Measurements from ENCODE around the gene PKD1L1. TPM values are rescaled to one million over a fixed set of nuclear protein-coding genes. Genes with fewer than 3 reads are reported as not detected.

Gene PKD1L1
- total and polyA plus RNA-seq, 7 donors, result 0.16 to 1.2 (median 0.63) TPM; not detected in 1

- intact Hi-C loops (cut with DNase I), result no loop called here
- TF ChIP-seq POLR2AphosphoS5 (IDR thresholded peaks at IDR 0.05), result no peak
- no peak for DNase-seq
These were observed 51.4 kb downstream of the PKD1L1 start for GRCh38 chr7:47896809-47897423.

GRCh38 chr7:47895026-47895425 lies 53.2 kb downstream of the PKD1L1 start:
- intact Hi-C loops (cut with DNase I), result no loop called here
- no peaks in the 10 kb centered on the region for H3K27me3 ChIP-seq
- DNase-seq, result no peak
- H3K4me1 ChIP-seq, result no peaks in the 10 kb centered on the region
- H3K36me3 ChIP-seq, result no peaks in the 10 kb centered on the region
- TF ChIP-seq POLR2A (IDR thresholded peaks at IDR 0.05), result no peak
- TF ChIP-seq POLR2AphosphoS5 (IDR thresholded peaks at IDR 0.05), result no peak
- TF ChIP-seq EP300 (IDR thresholded peaks at IDR 0.05), result no peak
- TF ChIP-seq CTCF (IDR thresholded peaks at IDR 0.05), result no peak
- WGBS, 2 donors, result 80 to 85% methylated on average over 2 of the region's 2 CpGs
- H3K27ac ChIP-seq, result no peak overlapping the region
- no peak overlapping the region for H3K4me3 ChIP-seq
- H3K9me3 ChIP-seq, result no peaks in the 10 kb centered on the region

More at GRCh38 chr7:47896809-47897423, 51.4 kb downstream of the PKD1L1 start:
- 75 to 89% methylated on average over 9 of the region's 9 CpGs for WGBS, 2 donors
- no peaks in the 10 kb centered on the region for H3K36me3 ChIP-seq
- no peaks in the 10 kb centered on the region for H3K4me1 ChIP-seq
- no peak overlapping the region for H3K27ac ChIP-seq
- no peak overlapping the region for H3K4me3 ChIP-seq
- no peaks in the 10 kb centered on the region for H3K9me3 ChIP-seq
- no peaks in the 10 kb centered on the region for H3K27me3 ChIP-seq

- H3K36me3 ChIP-seq, result no peaks in the 10 kb centered on the region
- WGBS, 2 donors, result 91 to 93% methylated on average over 15 of the region's 15 CpGs
- H3K4me1 ChIP-seq, result no peaks in the 10 kb centered on the region
- intact Hi-C loops (cut with DNase I), result no loop called here
- no peak overlapping the region for H3K27ac ChIP-seq
- H3K27me3 ChIP-seq, result no peaks in the 10 kb centered on the region
- TF ChIP-seq EP300 (IDR thresholded peaks at IDR 0.05), result no peak
- no peak for TF ChIP-seq CTCF (IDR thresholded peaks at IDR 0.05)
- no peak for TF ChIP-seq POLR2A (IDR thresholded peaks at IDR 0.05)
- TF ChIP-seq POLR2AphosphoS5 (IDR thresholded peaks at IDR 0.05), result no peak
- H3K9me3 ChIP-seq, result no peaks in the 10 kb centered on the region
- H3K4me3 ChIP-seq, result no peak overlapping the region
- DNase-seq, result no peak
These were observed 54.4 kb downstream of the PKD1L1 start for GRCh38 chr7:47893721-47894365.

GRCh38 chr7:47893238-47893637 lies 55.0 kb downstream of the PKD1L1 start:
- intact Hi-C loops (cut with DNase I), result no loop called here
- DNase-seq, result no peak
- Histone ChIP-seq H3K27me3 (no peaks in the 10 kb centered on the region), H3K9me3 (no peaks in the 10 kb centered on the region), H3K36me3 (no peaks in the 10 kb centered on the region), H3K4me3 (no peak overlapping the region), H3K27ac (no peak overlapping the region), H3K4me1 (no peaks in the 10 kb centered on the region)
- TF ChIP-seq POLR2A (IDR thresholded peaks at IDR 0.05) (no peak), EP300 (IDR thresholded peaks at IDR 0.05) (no peak), POLR2AphosphoS5 (IDR thresholded peaks at IDR 0.05) (no peak), CTCF (IDR thresholded peaks at IDR 0.05) (no peak)
- WGBS, 2 donors, result 74 to 81% methylated on average over 10 of the region's 10 CpGs

GRCh38 chr7:47890606-47891005 lies 57.7 kb downstream of the PKD1L1 start:
- Histone ChIP-seq H3K36me3 (no peaks in the 10 kb centered on the region), H3K27ac (no peak overlapping the region), H3K4me1 (no peaks in the 10 kb centered on the region), H3K27me3 (no peaks in the 10 kb centered on the region), H3K9me3 (no peaks in the 10 kb centered on the region), H3K4me3 (no peak overlapping the region)
- no peak for DNase-seq
- WGBS, 2 donors, result 94 to 95% methylated on average over 9 of the region's 9 CpGs
- intact Hi-C loops (cut with DNase I), result no loop called here
- TF ChIP-seq CTCF (IDR thresholded peaks at IDR 0.05), result no peak

All from sigmoid colon (tissue), 7 donors.